ENCODE data around the gene ATF3.

ATF3 gene

GRCh38 chr1:212585210-212585609, 23.4 kb upstream of the ATF3 start:
- Histone ChIP-seq H3F3A (ENCODE audit: control insufficient read depth, insufficient read depth) (no peaks in the 10 kb centered on the region), H3K4me1 (ENCODE audit: control insufficient read depth, low read length) (no peaks in the 10 kb centered on the region), H3K4me2 (ENCODE audit: low read length) (no peak overlapping the region), H3K27ac (ENCODE audit: low read depth, low read length) (no peak overlapping the region), H3K4me3 (ENCODE audit: low read length) (no peak overlapping the region), H3K9me3 (ENCODE audit: control insufficient read depth, insufficient read depth, low read length) (no peaks in the 10 kb centered on the region), H4K20me1 (ENCODE audit: control insufficient read depth, insufficient read depth, low read depth, low read length) (no peaks in the 10 kb centered on the region), H3K27me3 (ENCODE audit: control insufficient read depth, low read length) (peaks cover 57% of the 10 kb centered on the region), H3K79me2 (ENCODE audit: control insufficient read depth, low read length) (no peaks in the 10 kb centered on the region), H3K9me2 (replicated peaks; ENCODE audit: control insufficient read depth, low read length) (no peaks in the 10 kb centered on the region), H3K36me3 (ENCODE audit: control insufficient read depth, low read length) (no peaks in the 10 kb centered on the region)
- no peak for TF ChIP-seq EZH2phosphoT487 (IDR thresholded peaks at IDR 0.05; ENCODE audit: borderline replicate concordance, low read length)
- TF ChIP-seq, protein P1, sequence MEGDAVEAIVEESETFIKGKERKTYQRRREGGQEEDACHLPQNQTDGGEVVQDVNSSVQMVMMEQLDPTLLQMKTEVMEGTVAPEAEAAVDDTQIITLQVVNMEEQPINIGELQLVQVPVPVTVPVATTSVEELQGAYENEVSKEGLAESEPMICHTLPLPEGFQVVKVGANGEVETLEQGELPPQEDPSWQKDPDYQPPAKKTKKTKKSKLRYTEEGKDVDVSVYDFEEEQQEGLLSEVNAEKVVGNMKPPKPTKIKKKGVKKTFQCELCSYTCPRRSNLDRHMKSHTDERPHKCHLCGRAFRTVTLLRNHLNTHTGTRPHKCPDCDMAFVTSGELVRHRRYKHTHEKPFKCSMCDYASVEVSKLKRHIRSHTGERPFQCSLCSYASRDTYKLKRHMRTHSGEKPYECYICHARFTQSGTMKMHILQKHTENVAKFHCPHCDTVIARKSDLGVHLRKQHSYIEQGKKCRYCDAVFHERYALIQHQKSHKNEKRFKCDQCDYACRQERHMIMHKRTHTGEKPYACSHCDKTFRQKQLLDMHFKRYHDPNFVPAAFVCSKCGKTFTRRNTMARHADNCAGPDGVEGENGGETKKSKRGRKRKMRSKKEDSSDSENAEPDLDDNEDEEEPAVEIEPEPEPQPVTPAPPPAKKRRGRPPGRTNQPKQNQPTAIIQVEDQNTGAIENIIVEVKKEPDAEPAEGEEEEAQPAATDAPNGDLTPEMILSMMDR (IDR thresholded peaks at IDR 0.05; ENCODE audit: low read depth, low read length, poor library complexity, severe bottlenecking) = no peak

DNA sequence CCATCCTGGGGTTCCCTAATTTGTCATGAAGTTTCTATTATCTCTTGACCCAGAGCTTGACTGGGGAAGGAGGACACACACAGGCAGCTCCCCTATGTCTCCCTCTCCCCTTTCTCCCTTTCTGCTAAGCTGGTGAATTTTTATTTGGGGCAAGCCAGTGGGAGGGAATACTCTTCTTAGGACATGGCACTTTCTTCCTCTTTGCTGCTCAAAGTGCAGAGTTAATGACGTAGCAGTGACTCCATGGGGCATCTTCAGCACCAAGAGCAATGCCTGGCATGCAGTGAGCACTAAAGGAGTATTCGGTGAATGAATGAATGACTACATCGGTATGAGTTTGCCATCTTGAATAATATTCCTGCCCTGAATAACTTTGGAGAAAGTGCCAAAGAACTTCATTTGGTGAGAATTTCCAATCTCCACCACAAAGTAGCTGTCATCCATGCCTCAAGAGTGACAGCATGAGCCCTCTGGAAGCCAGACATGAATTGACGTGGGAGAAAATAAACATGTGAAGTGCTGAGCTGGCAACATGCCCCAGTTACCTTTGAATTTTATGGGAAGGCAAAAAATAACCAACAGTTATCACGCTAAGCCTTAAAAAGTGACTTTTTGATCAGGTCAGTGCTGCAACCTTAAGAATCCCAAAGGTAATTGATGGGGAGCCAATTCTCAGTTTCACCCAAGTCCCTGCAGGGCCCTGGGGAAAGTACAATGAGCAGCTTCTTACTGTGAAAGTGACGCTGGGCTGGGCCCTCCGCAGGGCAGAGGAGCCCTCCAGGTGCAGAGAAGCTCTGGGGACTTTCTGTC, 22.1 kb upstream of the ATF3 start:
- peaks cover 54% of the 10 kb centered on the region for H3K27me3 ChIP-seq (ENCODE audit: control insufficient read depth, low read length)
- H3K36me3 ChIP-seq (ENCODE audit: control insufficient read depth, low read length) = no peaks in the 10 kb centered on the region
- H3K4me3 ChIP-seq (ENCODE audit: low read length) = no peak overlapping the region
- no peaks in the 10 kb centered on the region for H3K79me2 ChIP-seq (ENCODE audit: control insufficient read depth, low read length)
- no peaks in the 10 kb centered on the region for H3F3A ChIP-seq (ENCODE audit: control insufficient read depth, insufficient read depth)
- no peaks in the 10 kb centered on the region for H3K4me1 ChIP-seq (ENCODE audit: control insufficient read depth, low read length)
- H3K9me2 ChIP-seq (replicated peaks; ENCODE audit: control insufficient read depth, low read length) = no peaks in the 10 kb centered on the region
- H4K20me1 ChIP-seq (ENCODE audit: control insufficient read depth, insufficient read depth, low read depth, low read length) = no peaks in the 10 kb centered on the region
- TF ChIP-seq, protein P1 (IDR thresholded peaks at IDR 0.05; ENCODE audit: low read depth, low read length, poor library complexity, severe bottlenecking) = no peak
- no peak for TF ChIP-seq EZH2phosphoT487 (IDR thresholded peaks at IDR 0.05; ENCODE audit: borderline replicate concordance, low read length)
- no peaks in the 10 kb centered on the region for H3K9me3 ChIP-seq (ENCODE audit: control insufficient read depth, insufficient read depth, low read length)
- H3K27ac ChIP-seq (ENCODE audit: low read depth, low read length) = no peak overlapping the region
- no peak overlapping the region for H3K4me2 ChIP-seq (ENCODE audit: low read length)

- Histone ChIP-seq H3K9me2 (replicated peaks; ENCODE audit: control insufficient read depth, low read length) (no peaks in the 10 kb centered on the region), H4K20me1 (ENCODE audit: control insufficient read depth, insufficient read depth, low read depth, low read length) (no peaks in the 10 kb centered on the region), H3K27me3 (ENCODE audit: control insufficient read depth, low read length) (peaks cover 52% of the 10 kb centered on the region), H3K4me3 (ENCODE audit: low read length) (no peak overlapping the region), H3K4me1 (ENCODE audit: control insufficient read depth, low read length) (no peaks in the 10 kb centered on the region), H3K9me3 (ENCODE audit: control insufficient read depth, insufficient read depth, low read length) (no peaks in the 10 kb centered on the region), H3F3A (ENCODE audit: control insufficient read depth, insufficient read depth) (no peaks in the 10 kb centered on the region), H3K79me2 (ENCODE audit: control insufficient read depth, low read length) (no peaks in the 10 kb centered on the region), H3K36me3 (ENCODE audit: control insufficient read depth, low read length) (no peaks in the 10 kb centered on the region), H3K4me2 (ENCODE audit: low read length) (no peak overlapping the region), H3K27ac (ENCODE audit: low read depth, low read length) (no peak overlapping the region)
- no peak for TF ChIP-seq EZH2phosphoT487 (IDR thresholded peaks at IDR 0.05; ENCODE audit: borderline replicate concordance, low read length)
- TF ChIP-seq, protein P1 (IDR thresholded peaks at IDR 0.05; ENCODE audit: low read depth, low read length, poor library complexity, severe bottlenecking) = no peak
Measured at GRCh38 chr1:212587016-212587887, 21.3 kb upstream of the ATF3 start.
